ENCODE measurements around the gene DCAF8. TPM values are rescaled to one million over a fixed set of nuclear protein-coding genes. Genes with fewer than 3 reads are reported as not detected.

DCAF8 gene
- total RNA-seq, 1 experiment from 2014 or later: 152 TPM

- no peaks in the 10 kb centered on the region for H3K79me2 ChIP-seq (ENCODE audit: low read depth)
- intact Hi-C loops (cut with micrococcal nuclease; ENCODE audit: unreplicated experiment): no loop called here
- BruUV-seq (replicated peaks): no TSS peak
- no peaks in the 10 kb centered on the region for H3F3A ChIP-seq (ENCODE audit: insufficient read depth, low read depth)
- no peak overlapping the region for H2AFZ ChIP-seq
- H3K36me3 ChIP-seq (ENCODE audit: low read depth): no peaks in the 10 kb centered on the region
- H4K20me1 ChIP-seq (ENCODE audit: insufficient read depth): no peaks in the 10 kb centered on the region
- no peak overlapping the region for H3K4me2 ChIP-seq
- H3K27ac ChIP-seq: no peak overlapping the region
- H3K9me3 ChIP-seq (ENCODE audit: insufficient read depth, low read depth): no peaks in the 10 kb centered on the region
- POLR2A ChIA-PET (ENCODE audit: unreplicated experiment): no interaction called here
- CTCF ChIA-PET: no interaction called here
- no peaks in the 10 kb centered on the region for H3K4me1 ChIP-seq (replicated peaks; ENCODE audit: insufficient read depth)
- TF ChIP-seq EZH2 (IDR thresholded peaks at IDR 0.05; ENCODE audit: low read depth) (no peak), CTCF (conservative IDR thresholded peaks at IDR 0.05) (no peak)
- no peak for DNase-seq
- no peaks in the 10 kb centered on the region for H3K27me3 ChIP-seq (ENCODE audit: insufficient read depth, low read depth)
- no peaks in the 10 kb centered on the region for H3K9me2 ChIP-seq (ENCODE audit: insufficient read depth)
- no peak overlapping the region for H3K4me3 ChIP-seq
These were observed 74.9 kb downstream of the DCAF8 start for GRCh38 chr1:160187407-160187806.

GRCh38 chr1:160186729-160187128 is 75.6 kb downstream of the DCAF8 start:
- H4K20me1 ChIP-seq (ENCODE audit: insufficient read depth): no peaks in the 10 kb centered on the region
- H3K4me3 ChIP-seq: no peak overlapping the region
- H2AFZ ChIP-seq: no peak overlapping the region
- no peaks in the 10 kb centered on the region for H3K9me3 ChIP-seq (ENCODE audit: insufficient read depth, low read depth)
- no peaks in the 10 kb centered on the region for H3K9me2 ChIP-seq (ENCODE audit: insufficient read depth)
- CTCF ChIA-PET: no interaction called here
- POLR2A ChIA-PET (ENCODE audit: unreplicated experiment): no interaction called here
- intact Hi-C loops (cut with micrococcal nuclease; ENCODE audit: unreplicated experiment): no loop called here
- H3K27ac ChIP-seq: no peak overlapping the region
- H3K36me3 ChIP-seq (ENCODE audit: low read depth): no peaks in the 10 kb centered on the region
- no peak for DNase-seq
- BruUV-seq (replicated peaks): no TSS peak
- no peaks in the 10 kb centered on the region for H3F3A ChIP-seq (ENCODE audit: insufficient read depth, low read depth)
- H3K4me2 ChIP-seq: no peak overlapping the region
- H3K79me2 ChIP-seq (ENCODE audit: low read depth): no peaks in the 10 kb centered on the region
- no peaks in the 10 kb centered on the region for H3K27me3 ChIP-seq (ENCODE audit: insufficient read depth, low read depth)
- H3K4me1 ChIP-seq (replicated peaks; ENCODE audit: insufficient read depth): no peaks in the 10 kb centered on the region
- TF ChIP-seq EZH2 (IDR thresholded peaks at IDR 0.05; ENCODE audit: low read depth) (no peak), CTCF (conservative IDR thresholded peaks at IDR 0.05) (no peak)

DNA sequence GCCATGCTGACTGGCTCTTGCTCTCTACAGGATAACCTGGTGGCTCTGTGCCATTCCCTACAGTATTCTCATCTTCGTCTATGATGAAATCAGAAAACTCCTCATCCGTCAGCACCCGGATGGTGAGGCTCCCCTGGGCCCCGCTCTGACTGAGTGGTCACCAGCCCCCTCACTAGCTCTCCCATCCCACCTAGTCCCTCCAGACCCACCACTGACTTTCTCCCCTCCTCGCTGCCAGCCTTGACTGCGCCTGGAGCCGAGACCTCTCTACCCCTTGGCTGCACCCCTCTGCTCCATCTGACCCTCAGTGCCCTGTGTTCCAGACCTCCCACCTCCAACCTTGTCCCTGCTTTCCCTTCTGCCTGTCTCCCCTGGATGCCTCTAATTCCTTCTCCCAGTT is 76.1 kb downstream of the DCAF8 start:
- H3K4me3 ChIP-seq: no peak overlapping the region
- POLR2A ChIA-PET (ENCODE audit: unreplicated experiment): no interaction called here
- no peak overlapping the region for H2AFZ ChIP-seq
- H3K4me2 ChIP-seq: no peak overlapping the region
- H3K27me3 ChIP-seq (ENCODE audit: insufficient read depth, low read depth): no peaks in the 10 kb centered on the region
- H4K20me1 ChIP-seq (ENCODE audit: insufficient read depth): no peaks in the 10 kb centered on the region
- intact Hi-C loops (cut with micrococcal nuclease; ENCODE audit: unreplicated experiment): no loop called here
- no peaks in the 10 kb centered on the region for H3K9me3 ChIP-seq (ENCODE audit: insufficient read depth, low read depth)
- CTCF ChIA-PET: no interaction called here
- DNase-seq: no peak
- H3K9me2 ChIP-seq (ENCODE audit: insufficient read depth): no peaks in the 10 kb centered on the region
- no peaks in the 10 kb centered on the region for H3K79me2 ChIP-seq (ENCODE audit: low read depth)
- H3F3A ChIP-seq (ENCODE audit: insufficient read depth, low read depth): no peaks in the 10 kb centered on the region
- H3K36me3 ChIP-seq (ENCODE audit: low read depth): no peaks in the 10 kb centered on the region
- no peak overlapping the region for H3K27ac ChIP-seq
- no peaks in the 10 kb centered on the region for H3K4me1 ChIP-seq (replicated peaks; ENCODE audit: insufficient read depth)
- TF ChIP-seq EZH2 (IDR thresholded peaks at IDR 0.05; ENCODE audit: low read depth): no peak
- no TSS peak for BruUV-seq (replicated peaks)

DNA sequence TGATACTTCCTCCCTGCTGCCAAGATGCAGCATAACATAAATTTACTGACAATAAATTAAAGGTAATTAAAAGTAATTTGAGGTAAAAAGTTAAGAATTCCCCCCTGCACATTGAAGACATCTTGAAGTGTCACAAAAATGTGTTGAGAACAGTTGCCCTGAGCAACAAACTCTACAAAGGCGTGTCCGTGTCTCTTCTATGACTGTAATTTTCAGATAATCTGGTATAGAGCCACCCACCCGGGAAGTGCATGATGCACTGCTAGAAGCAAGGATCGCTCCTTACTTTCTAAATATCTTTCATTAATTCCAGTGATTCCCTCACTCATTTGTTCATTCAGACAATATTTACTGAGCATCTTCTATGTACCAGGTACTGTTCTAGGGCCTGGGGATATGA is 83.0 kb downstream of the DCAF8 start:
- POLR2A ChIA-PET (ENCODE audit: unreplicated experiment): interaction anchor here (0.6 kb wide), 1 partner anchor 80 kb away, joined by 13 read pairs; no protein-coding TSS in a partner anchor
- intact Hi-C loops (cut with micrococcal nuclease; ENCODE audit: unreplicated experiment): no loop called here
- H3K4me3 ChIP-seq: no peak overlapping the region
- no peak for DNase-seq
- H3K27ac ChIP-seq: no peak overlapping the region
- H4K20me1 ChIP-seq (ENCODE audit: insufficient read depth): no peaks in the 10 kb centered on the region
- no peak for TF ChIP-seq EZH2 (IDR thresholded peaks at IDR 0.05; ENCODE audit: low read depth)
- no peak for TF ChIP-seq CTCF (conservative IDR thresholded peaks at IDR 0.05)
- H3F3A ChIP-seq (ENCODE audit: insufficient read depth, low read depth): no peaks in the 10 kb centered on the region
- BruUV-seq (replicated peaks): no TSS peak
- H3K4me2 ChIP-seq: no peak overlapping the region
- H2AFZ ChIP-seq: no peak overlapping the region
- CTCF ChIA-PET: interaction anchor here (1.1 kb wide), 1 partner anchor 40 kb away, joined by 4 read pairs; no protein-coding TSS in a partner anchor
- H3K4me1 ChIP-seq (replicated peaks; ENCODE audit: insufficient read depth): no peaks in the 10 kb centered on the region
- no peaks in the 10 kb centered on the region for H3K36me3 ChIP-seq (ENCODE audit: low read depth)
- peaks cover 4% of the 10 kb centered on the region; the same call in 1 of the 2 replicates for H3K27me3 ChIP-seq (ENCODE audit: insufficient read depth, low read depth)
- H3K9me3 ChIP-seq (ENCODE audit: insufficient read depth, low read depth): no peaks in the 10 kb centered on the region
- H3K9me2 ChIP-seq (ENCODE audit: insufficient read depth): no peaks in the 10 kb centered on the region
- H3K79me2 ChIP-seq (ENCODE audit: low read depth): no peaks in the 10 kb centered on the region

Data from PC-9 (cell line).